Keratinocyte (primary cell): ENCODE measurements around the gene OLIG1. TPM values are rescaled to one million over a fixed set of nuclear protein-coding genes. Genes with fewer than 3 reads are reported as not detected.

Experiments used
- DNase-seq: peaks from one replicate; pipeline ENCODE4 v3.0.0-alpha.2; 2011; ENCODE audit warnings: low read depth, missing footprints, low spot score
- FAIRE-seq: peaks from 2 replicates; lab custom pipeline; 2011; peaks lifted over from hg19 to GRCh38; lab: Jason Lieb, UNC
- H2AFZ ChIP-seq: 2 replicates; pipeline ENCODE4 v1.6.0; 2012; ENCODE audit warnings: low read length, control low read depth, inconsistent platforms; ENCODE audit not compliant: control insufficient read depth
- H3K27ac ChIP-seq: 2 replicates; pipeline ENCODE4 v1.5.1; 2011; ENCODE audit warnings: low read length; ENCODE audit not compliant: control insufficient read depth, insufficient read depth
- H3K27me3 ChIP-seq: 3 replicates; pipeline ENCODE4 v1.6.0; 2011; ENCODE audit warnings: low read length; ENCODE audit not compliant: control insufficient read depth, insufficient read depth; ENCODE audit errors: extremely low read depth
- H3K36me3 ChIP-seq, 2 experiments: 2 replicates in 1 of 2; 3 replicates in 1 of 2; pipeline ENCODE4 v1.5.1; 2011; ENCODE audit warnings: low read length in 2 of 2, mild to moderate bottlenecking in 1 of 2; ENCODE audit not compliant: control insufficient read depth in 2 of 2, insufficient read depth in 2 of 2; ENCODE audit errors: extremely low read depth in 1 of 2
- H3K4me1 ChIP-seq: 3 replicates; pipeline ENCODE4 v1.5.1; 2011; ENCODE audit warnings: low read length; ENCODE audit not compliant: control insufficient read depth, insufficient read depth; ENCODE audit errors: extremely low read depth
- H3K4me2 ChIP-seq: 3 replicates; pipeline ENCODE4 v1.6.0; 2011; ENCODE audit warnings: low read depth, low read length; ENCODE audit not compliant: control insufficient read depth, insufficient read depth; ENCODE audit errors: extremely low read depth
- H3K4me3 ChIP-seq, 3 experiments: fragments of 200-600 bp in 1 of 3; sonication (generic) in 1 of 3; 2 replicates in 2 of 3; 3 replicates in 1 of 3; pipeline ENCODE4 v1.5.1; 2011 to 2016; ENCODE audit warnings: low read length in 3 of 3, mild to moderate bottlenecking in 3 of 3, control low read depth in 2 of 3, inconsistent platforms in 1 of 3, low read depth in 1 of 3, mixed read lengths in 1 of 3, mixed run types in 1 of 3, moderate library complexity in 1 of 3; ENCODE audit not compliant: control insufficient read depth in 2 of 3, insufficient read depth in 2 of 3; ENCODE audit errors: extremely low read depth in 1 of 3
- H3K79me2 ChIP-seq: 2 replicates; pipeline ENCODE4 v1.6.0; 2012; ENCODE audit warnings: low read length; ENCODE audit not compliant: control insufficient read depth, insufficient read depth
- H3K9ac ChIP-seq: 3 replicates; pipeline ENCODE4 v1.6.0; 2011; ENCODE audit warnings: low read length; ENCODE audit not compliant: control insufficient read depth, insufficient read depth; ENCODE audit errors: extremely low read depth
- H3K9me1 ChIP-seq: 3 replicates; pipeline ENCODE4 v1.6.0; 2011; ENCODE audit warnings: low read length; ENCODE audit not compliant: control insufficient read depth, insufficient read depth; ENCODE audit errors: extremely low read depth
- H3K9me3 ChIP-seq: 2 replicates; pipeline ENCODE4 v1.5.1; 2012; ENCODE audit warnings: low read depth, low read length; ENCODE audit not compliant: control insufficient read depth
- H4K20me1 ChIP-seq: 3 replicates; pipeline ENCODE4 v1.6.0; 2011; ENCODE audit warnings: low read length; ENCODE audit not compliant: control insufficient read depth, insufficient read depth; ENCODE audit errors: extremely low read depth
- CTCF ChIP-seq, 3 experiments: IDR thresholded peaks in 1 of 3; conservative IDR thresholded peaks in 1 of 3; optimal IDR thresholded peaks in 1 of 3; 2 replicates in 2 of 3; 3 replicates in 1 of 3; pipeline versions ENCODE3 to v1.5.1; 2011; ENCODE audit warnings: low read length in 3 of 3, mild to moderate bottlenecking in 3 of 3, moderate library complexity in 2 of 3, control low read depth in 1 of 3, inconsistent platforms in 1 of 3; ENCODE audit not compliant: insufficient read depth in 2 of 3; ENCODE audit errors: extremely low read depth in 1 of 3
- EZH2 ChIP-seq: IDR thresholded peaks from one replicate; pipeline ENCODE4 v1.6.1; 2012; ENCODE audit warnings: inconsistent platforms, mild to moderate bottlenecking, low read length, moderate library complexity
- dilution Hi-C: fragments of 300-500 bp; cut with MboI; formaldehyde crosslinking; loops from one replicate; pipeline ENCODE4 v1.7.0; 2020; ENCODE audit warnings: low sequenced_read_pairs; ENCODE audit not compliant: extremely low pct_ligation_motif_present
- polyA plus RNA-seq, 5 experiments: library from polyadenylated mRNA; depleted of rRNA in 3 of 5; stranded (reverse) in 3 of 5; stranded (forward) in 1 of 5; unstranded in 1 of 5; fragments of >200 nt; gene quantifications; 1 replicate in 1 of 5; 2 replicates in 3 of 5; 3 replicates in 1 of 5; pipeline versions ENCODE4 v1.2.1 to v1.2.3, GENCODE V29; 2011 to 2012; ENCODE audit warnings: missing spikeins in 2 of 5, low read depth in 1 of 5, low replicate concordance in 1 of 5

Gene OLIG1
- polyA plus RNA-seq, 1 donor (not counting 4 experiments of a cell fraction or from before 2014, with no cell fraction given): not detected

GRCh38 chr21:33053951-33054350 lies 16.0 kb upstream of the OLIG1 start:
- Histone ChIP-seq H2AFZ (no peak overlapping the region), H3K27me3 (peaks cover 8% of the 10 kb centered on the region), H3K9me1 (no peaks in the 10 kb centered on the region), H4K20me1 (no peaks in the 10 kb centered on the region), H3K79me2 (no peaks in the 10 kb centered on the region), H3K4me2 (no peak overlapping the region), H3K4me3 (no peak overlapping the region), H3K4me1 (no peaks in the 10 kb centered on the region), H3K9ac (no peak overlapping the region), H3K27ac (no peak overlapping the region), H3K9me3 (no peaks in the 10 kb centered on the region), H3K36me3 (no peaks in the 10 kb centered on the region)
- no peak for DNase-seq
- TF ChIP-seq CTCF (optimal IDR thresholded peaks at IDR 0.05 in 1 of 3, IDR thresholded peaks at IDR 0.05 in 1 of 3, conservative IDR thresholded peaks at IDR 0.05 in 1 of 3; ENCODE audit: extremely low read depth in 1 of 3, insufficient read depth in 2 of 3, low read length in 3 of 3) (no peak), EZH2 (no peak)
- no peak for FAIRE-seq
- dilution Hi-C loops: no loop called here

GRCh38 chr21:33055991-33056390 lies 13.9 kb upstream of the OLIG1 start:
- no peak for TF ChIP-seq CTCF (optimal IDR thresholded peaks at IDR 0.05 in 1 of 3, IDR thresholded peaks at IDR 0.05 in 1 of 3, conservative IDR thresholded peaks at IDR 0.05 in 1 of 3; ENCODE audit: extremely low read depth in 1 of 3, insufficient read depth in 2 of 3, low read length in 3 of 3)
- no peak for TF ChIP-seq EZH2
- no peaks in the 10 kb centered on the region for H3K79me2 ChIP-seq
- no peaks in the 10 kb centered on the region for H3K4me1 ChIP-seq
- H3K4me3 ChIP-seq: no peak overlapping the region
- H3K4me2 ChIP-seq: no peak overlapping the region
- FAIRE-seq (no peak), DNase-seq (no peak)
- dilution Hi-C loops: no loop called here
- H2AFZ ChIP-seq: no peak overlapping the region
- H3K27ac ChIP-seq: no peak overlapping the region
- no peaks in the 10 kb centered on the region for H3K36me3 ChIP-seq
- no peaks in the 10 kb centered on the region for H3K9me3 ChIP-seq
- H4K20me1 ChIP-seq: no peaks in the 10 kb centered on the region
- H3K27me3 ChIP-seq: peaks cover 10% of the 10 kb centered on the region
- H3K9ac ChIP-seq: no peak overlapping the region
- H3K9me1 ChIP-seq: no peaks in the 10 kb centered on the region
